Activated effector memory CD4-positive, alpha-beta T cell treated with anti-CD3 and anti-CD28 coated beads, Interleukin-2, amount 50 U/mL, for 16 hours (primary cell): ENCODE measurements around the gene AGPS.
"Not testable (repeated sequence)": the region's sequence is repeated elsewhere in the genome, so short reads cannot be mapped to it uniquely, and the experiment has no call there.

Experiments
- DNase-seq: peaks from one replicate; pipeline ENCODE4 v3.0.0-alpha.2; 2020

Gene AGPS

DNA sequence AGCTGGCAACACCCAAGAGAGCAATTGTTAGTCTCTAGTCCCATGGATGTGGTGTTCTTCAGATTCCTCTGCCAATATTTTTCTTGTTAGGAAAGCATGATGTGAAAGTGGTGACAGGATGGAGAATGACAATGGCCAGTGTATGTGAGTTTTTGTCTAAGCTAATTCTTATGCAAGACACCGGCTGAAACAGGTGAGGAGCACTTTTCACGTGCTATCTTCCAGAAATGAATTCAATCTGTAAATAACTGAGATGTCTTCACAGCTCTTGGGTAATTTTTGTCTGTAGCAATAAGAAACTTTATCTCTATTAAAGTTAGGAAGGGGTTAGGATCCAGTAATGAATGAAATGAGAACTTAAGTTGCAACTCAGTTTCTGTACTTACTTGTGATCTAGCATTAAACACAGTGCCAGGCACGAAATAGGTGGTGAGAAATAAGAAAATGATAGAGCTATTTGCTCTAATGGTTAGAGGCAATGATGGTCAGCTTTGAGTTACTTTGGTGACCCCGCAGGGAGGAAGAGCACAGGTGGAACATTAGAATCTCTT is 676 bp upstream of the AGPS start:
- no peak for DNase-seq

DNA sequence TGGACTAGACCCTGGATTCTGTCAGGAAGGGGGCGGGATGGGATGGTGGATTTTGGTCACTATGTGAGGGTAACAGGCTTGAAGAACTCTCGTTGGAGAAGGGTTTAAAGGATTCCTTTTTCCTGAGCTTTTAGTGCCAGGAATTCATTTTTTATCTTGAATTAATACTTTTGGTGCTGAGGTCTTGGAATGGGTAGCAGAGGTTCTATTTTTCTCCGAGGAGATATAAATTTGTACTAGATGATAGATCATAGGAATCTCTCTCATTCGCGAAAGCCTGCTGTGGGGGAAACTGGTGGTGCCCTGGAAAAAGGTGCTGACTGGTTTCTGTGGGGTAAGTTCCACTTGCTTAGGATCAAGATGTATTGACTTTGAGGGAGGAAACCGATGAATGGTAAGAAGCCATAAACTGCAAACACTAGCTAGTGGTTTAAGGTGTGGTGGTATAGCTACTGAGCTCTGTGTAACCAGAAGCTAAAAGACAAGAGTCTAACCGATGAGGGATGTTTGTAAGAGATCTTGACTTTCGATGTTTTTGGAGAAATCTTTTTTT is 706 bp downstream of the AGPS start:
- DNase-seq = no peak

DNA sequence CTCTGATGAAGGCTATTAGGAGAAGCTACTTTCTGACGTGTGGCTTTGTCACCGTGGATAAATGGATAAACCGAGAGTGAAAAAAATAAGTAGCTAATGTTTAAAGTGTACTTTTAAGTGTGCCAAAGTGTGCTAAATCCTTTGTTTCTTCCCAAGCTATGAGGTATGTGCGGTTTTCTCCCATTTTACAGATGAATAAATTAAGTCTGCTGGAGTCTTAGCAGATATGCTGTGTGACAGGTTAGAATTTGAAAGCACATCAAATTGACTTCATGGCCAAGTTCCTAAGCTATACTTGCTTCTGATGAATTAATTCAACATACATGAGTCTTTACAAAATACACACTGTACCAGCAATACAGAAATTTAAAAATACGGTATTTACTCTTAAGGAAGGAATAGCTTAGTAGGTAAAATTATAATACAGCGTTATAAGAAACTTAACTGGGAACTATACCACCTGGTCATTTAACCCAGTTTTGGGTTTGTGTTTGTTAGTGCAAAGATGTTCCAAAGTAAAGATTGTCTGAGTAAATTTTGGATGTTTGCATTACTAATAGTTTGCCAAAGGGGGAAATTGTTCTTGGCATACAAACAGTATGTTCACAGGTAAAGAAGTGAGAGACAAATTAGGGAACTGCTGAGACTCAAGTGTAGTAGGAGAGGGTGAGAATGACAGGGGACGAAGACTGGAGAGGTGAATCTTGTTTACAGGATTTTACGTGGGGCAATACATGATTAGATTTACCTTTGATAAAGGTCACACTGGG is 1.4 kb downstream of the AGPS start:
- no peak for DNase-seq

DNA sequence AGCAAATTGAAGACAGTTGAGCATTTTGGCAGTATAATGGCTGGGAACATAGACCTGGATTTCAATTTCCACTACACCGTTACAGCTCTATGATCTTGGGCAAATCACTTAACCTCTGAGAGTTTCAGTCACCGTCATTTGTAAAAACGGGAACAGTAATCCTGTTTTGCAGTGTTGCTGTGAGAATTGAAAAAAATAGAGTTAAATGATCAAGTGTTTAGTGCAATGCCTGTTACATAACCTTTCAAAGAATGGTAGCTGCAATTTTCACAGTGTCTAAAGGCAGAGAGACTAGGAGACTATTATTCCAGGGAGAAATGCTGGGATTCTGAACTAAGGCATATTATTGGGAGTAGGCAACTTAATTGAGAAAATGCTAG is 2.0 kb downstream of the AGPS start:
- DNase-seq = no peak

DNA sequence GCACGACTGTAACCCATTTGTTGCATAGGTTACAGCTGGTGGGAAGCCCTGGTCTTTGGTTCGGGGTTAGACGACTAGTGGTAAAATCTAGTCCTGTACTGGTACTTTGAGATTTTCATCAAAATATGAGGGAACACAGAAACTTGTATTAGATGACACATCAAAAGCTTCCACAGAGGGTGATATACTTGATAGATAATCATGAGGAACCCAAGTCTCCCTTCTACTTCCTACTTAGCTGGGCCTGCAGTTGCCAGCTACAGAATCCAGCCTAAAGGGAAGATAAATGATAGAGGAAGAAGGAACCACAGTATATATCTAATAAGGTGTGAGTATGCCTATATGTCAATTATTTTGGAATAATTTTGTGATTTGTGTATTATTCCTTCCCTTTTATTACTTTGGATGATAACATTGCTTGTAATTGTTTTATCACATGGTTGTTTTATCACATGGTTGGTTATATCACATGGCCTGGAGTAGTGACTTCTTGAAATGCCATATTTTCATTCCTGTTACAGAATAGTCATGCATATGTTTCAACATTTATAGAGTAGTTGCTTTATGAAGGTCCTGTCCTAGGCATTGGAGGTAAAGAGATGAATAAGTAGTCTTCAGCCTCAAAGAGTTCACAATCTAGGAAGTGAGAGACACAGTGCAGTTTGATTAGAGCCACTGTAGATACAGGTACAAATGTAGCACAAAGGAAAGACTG is 2.9 kb downstream of the AGPS start:
- DNase-seq = no peak

DNA sequence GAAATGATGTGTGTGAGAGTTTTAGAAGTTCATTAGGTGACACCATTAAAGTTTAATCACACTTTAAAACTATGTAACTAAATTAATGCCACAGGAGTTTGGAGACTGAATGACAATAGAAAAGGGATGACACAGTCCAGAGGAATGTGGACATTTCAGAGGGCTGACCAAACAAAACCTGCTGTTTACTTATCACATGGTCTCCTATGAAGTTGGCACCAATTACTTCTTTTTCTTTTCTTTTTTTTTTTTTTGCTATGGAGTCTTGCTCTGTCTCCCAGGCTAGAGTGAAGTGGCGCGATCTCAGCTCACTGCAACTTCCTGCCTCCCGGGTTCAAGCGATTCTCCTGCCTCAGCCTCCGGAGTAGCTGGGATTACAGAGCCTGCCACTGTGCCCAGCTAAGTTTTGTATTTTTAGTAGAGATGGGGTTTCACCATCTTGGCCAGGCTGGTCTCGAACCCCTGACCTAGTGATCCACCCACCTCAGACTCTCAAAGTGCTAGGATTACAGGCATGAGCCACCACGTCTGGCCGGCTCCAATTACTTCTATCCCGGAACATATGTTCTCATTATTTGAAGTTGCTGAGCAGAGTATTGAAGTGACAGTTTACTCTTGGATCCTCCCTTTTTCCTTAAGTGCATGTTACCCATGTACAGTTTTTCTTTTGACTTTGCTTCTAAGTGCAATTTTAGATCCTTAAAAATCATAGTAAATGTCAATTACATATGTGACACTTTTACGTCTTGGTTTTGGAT is 4.3 kb downstream of the AGPS start:
- DNase-seq = no peak

DNA sequence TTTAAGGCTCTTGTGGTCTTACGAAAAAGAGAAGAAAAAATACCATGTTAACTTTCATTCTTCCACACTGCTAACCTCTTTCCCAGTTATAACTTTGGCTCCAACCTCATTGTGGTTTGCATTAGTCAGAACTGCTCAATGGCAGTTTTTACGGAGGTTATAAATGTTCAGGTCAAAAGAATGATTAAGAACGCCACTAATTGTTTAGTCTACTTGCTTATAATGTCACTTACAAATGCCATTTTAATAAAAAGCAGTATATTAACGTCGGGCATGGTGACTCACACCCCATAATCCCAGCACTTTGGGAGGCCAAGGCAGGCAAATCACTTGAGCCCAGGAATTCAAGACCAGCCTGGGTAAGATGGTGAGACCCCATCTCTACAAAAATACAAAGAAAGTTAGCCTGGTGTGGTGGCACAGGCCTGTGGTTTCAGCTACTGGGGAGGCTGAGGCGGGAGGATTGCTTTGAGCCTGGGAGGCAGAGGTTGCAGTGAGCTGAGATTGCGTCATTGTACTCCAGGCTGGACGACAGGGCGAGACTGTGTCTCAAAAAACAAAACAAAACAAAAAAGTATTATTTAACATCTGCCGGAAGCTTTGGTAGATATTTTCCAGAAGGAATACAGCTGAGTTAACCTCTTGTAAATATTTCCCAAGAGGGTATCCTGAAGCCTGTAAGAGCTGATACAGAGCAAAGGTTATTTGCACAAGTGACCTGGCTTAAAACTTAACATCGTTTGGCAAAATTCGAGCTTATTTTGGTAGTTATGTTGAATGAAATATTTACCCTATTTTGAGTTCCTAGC is 5.1 kb downstream of the AGPS start:
- no peak for DNase-seq

DNA sequence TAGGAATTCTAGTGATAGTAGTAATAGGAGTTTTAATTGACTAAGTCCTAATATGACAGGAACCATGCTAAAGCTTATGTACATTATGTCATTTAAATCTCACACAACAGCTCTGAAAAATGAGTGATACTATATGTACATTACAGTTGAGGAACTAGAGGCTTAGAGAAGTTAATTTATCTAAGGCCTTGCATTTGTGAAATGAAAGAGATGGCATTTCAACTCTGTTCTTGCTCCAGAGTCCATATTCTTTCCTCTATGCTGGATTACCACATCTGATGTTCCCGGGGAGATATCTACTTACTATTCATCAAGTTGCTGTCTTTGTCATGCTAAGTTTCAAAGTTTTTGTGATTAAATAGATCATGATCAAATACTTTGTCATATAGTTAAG is 5.7 kb downstream of the AGPS start:
- DNase-seq = no peak

DNA sequence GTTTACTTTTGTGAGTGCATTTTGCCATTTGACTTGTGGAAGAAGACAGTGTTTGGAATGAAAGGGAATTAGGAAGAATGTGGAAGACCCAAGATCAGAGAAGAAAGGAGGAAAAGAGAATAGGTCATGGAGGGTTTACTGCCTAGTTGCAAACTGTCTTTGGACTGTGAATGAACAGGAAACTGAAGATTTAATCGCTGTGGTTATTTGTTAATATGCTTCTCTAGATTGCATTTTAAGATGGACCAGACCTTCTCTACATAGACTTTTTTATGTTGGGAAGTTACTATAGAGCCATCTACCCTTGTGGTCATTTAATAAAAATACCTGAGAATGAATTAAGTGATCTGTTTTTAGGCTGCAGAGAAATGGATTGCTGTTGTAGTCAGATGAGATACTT is 6.2 kb downstream of the AGPS start:
- DNase-seq = no peak

DNA sequence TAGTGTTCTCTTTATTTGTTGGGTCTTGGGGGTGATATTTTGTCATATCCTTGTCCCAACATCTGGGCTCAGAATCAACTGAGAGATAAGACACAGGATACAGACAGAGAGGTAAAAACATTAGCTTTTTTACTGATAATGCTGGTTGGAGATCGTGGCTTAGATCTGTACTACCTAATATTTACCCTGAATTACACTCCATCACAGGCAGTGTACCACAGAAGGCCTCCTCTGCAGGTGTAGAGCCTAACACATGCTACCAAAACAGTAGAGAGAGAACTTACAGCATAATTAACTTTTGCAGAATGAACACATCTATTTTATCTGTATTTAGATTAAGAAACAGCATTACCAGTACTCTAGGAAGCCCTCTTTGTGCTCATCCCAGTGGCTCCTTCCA is 6.8 kb downstream of the AGPS start:
- no peak for DNase-seq

DNA sequence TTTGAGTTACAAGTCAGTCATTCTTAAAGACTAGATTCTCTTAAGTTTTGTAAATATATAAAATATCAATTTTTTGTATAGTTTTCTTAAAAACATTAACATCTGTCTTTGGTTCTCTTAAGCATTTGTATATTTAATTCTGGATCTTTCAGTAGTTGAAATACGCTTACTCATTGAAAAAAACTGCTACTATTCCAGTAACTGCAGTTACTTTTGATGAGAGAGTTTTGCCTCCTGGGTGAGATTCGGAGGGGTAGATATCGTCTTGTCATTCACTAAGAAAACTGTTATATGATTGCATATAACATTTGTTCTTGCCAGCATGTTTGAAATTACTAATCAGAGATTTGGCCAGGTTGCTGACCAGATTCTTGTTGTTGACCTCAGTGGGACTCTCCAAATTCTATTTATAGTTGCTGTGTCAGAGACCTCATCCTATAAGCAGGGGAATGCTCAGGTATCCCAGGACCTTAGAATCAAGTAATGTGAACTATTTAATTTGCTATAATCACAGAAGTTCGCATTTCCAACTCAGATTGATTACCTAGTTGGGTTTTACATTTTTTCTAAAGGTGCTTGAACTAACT is 7.9 kb downstream of the AGPS start:
- DNase-seq = no peak

DNA sequence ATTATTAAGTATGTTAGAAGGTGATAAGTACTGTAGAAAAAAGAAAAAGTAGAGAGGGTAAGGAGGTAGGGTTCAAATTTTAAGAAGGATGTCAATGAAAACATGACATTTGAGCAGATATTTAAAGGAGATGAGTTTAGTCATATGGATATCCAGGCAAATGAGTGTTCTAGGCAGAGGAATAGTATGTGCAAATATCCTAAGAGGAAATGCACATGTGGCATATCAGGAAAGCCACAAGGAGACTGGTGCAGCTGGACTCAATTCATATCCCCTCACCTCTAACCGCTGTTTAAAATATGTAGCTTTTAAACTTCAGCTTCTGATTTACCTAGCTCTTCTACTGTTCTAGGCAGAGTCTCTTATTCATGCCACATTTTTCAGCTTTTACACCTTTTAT is 9.5 kb downstream of the AGPS start:
- no peak for DNase-seq

DNA sequence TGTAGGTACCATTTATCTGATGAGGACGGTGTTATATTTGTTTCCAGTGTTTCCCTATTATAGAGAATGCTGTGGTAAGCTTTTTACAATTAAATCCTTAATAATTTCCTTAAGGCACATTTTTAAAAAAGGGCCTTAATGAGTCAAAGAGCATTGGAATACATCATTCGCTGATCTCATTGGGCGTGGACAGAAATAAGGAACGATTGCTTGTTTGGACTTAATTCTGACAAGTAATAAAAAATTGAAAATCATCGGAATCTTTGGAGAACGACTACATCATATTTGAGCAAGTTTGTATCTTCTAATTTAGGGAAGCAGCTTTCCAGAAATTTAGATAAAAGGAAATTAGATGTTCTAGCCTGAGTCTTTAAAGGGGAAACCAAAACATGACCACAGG is 11.3 kb downstream of the AGPS start:
- no peak for DNase-seq

DNA sequence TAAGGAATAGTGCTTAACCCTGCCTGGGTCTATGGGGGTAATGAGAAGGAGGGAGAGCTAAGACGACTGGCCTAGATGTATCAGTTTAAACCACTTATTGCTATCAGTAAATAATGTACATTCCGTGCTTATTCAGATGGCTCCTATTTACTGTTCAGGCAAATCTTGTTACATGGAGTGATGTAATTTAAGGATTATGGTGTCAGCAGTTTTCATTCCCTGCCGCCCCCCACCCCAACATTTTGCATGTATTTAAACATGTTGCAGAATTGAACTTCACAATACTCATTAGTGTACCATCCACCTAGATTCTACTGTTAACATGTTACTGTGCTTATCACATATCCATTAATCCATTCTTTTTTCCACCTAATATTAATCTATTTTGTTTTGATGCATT is 11.7 kb downstream of the AGPS start:
- DNase-seq = no peak

DNA sequence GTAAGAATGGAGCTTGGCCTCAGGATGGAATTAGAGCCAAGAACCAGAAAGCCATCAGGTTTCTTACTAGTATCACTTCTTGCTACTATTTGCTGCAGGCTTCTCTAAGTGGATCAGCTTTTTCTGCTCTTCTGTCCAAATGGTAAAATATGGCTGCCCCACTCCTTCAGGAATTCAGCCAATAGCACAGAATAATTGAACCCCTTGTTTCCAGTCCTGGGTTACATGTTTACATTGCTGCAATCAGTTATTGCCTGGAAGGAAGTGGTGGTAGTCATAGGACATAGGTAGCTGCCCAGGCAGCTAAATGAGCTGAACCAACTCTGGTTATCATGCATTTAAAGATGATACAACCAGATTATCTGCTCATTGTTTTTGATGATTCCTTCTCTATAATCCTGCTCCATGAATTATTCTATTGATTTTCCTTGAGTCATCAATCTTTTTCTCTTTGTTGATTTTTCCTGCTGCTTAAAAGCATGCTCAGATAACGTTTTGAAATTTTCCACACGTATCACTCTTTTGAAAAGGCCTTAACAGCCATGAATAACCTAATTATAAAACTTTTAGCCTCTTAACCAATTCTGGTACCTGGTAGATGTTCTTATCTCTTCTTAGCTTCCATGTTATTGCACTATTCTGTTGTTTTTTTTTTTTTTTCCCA is 12.6 kb downstream of the AGPS start:
- DNase-seq = no peak

DNA sequence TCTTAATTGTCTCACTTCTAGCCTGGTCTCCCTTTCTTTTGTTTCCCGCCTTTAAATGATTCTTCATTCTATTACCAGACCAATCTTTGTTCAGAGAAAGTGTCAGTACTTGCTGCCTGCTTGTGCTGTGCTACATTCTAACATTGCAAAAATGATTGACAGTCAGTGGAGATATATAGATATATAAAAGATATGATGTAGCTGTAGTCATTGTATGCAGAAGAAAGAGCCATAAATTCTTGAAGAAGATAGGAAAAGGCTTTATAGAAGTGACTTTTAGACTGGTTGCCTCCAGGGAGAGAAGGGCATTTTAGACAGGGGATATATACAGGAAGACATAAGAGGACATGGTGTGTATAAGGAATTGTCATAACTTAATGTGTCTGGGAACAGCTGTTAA is 13.6 kb downstream of the AGPS start:
- DNase-seq = no peak

DNA sequence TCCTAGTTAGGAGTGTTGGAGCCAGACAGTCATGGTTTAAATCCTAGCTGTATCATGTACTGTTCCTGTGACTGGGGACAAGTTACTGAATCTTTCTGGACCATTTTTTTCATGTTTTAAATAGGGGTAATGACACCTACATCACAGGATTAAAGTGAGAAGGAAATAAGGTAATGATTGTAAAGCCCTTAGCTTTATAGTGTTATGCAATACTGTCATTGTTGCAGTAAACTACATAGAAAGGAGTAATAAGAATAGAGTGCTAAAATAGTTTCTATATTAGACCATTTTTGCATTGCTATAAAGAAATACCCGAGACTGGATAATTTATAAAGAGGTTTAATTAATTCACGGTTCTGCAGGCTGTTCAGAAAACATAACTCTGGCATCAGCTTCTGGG is 14.5 kb downstream of the AGPS start:
- no peak for DNase-seq

DNA sequence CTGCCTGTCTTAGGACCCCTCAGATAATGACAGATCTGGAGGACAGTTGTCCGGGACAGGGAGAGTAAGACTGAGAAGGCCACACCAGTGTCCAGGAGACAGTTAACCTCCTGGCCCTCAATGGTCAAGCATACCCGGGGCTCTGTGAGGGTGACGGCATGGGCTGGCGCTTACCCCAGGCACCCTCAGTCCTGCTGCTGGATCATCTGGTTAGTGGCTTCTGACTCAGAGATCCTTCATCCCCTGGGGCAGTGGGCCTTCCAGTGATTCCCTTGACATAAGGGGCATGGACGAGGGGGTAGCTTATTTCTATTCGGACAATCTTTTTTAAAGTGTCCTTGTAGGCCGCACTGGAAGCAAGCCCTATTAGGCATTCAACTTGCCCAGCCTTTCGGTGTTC is 18.1 kb downstream of the AGPS start:
- not testable (repeated sequence) for DNase-seq

DNA sequence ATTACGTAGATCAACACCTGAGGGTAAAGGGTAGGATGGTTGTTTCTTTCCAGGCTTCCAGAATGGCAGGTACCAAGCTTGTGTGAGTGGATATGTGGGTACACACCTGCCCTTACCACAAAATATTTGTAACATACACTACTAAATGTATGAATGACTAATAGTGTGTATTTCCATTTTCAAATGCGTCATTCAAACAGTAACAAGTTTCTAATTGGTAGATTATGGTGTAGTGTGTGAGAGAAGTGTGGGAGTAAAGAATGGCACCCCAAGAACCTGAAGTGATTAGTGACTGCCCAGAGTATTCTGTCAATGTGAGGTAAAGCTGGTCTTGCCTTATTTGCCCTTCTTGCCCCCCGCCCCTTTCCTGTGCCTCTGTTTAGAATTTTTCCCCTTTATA is 21.1 kb downstream of the AGPS start:
- no peak for DNase-seq

DNA sequence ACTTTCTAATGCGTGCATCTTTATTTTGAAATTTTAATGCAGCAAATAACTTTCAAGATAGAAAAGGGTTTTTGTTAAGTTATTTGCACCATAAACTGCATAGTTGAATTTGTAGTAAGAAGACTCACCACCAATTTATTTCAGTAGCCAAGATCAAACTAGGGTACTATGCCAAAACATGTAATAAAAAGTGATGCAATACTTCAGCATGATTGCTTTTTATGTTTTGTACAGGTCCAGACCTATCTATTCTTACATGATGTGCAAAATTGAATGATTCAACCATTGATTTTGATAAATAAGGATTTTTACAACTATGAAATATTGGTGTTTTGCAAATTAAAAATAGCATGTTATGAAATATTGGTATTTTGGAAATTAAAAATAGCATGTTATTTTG is 26.7 kb downstream of the AGPS start:
- DNase-seq = no peak

DNA sequence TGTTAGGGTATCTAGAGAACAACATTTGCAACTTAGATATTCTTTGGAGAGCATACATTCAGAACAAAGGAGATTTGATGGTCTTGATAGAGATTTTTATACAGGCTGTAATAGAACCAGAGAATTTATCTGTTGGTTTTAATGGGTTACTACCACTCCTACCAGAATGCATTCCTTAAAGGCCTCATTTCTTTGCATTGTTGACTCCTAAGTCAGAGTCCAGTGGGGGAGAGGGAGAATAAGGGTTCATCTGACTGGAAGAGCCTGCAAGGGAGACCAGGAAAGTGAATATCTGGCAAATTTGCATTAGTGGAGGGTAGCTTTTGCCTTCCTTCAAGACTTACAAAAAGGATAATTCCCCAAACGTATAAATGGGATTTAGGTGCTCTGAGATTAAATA is 29.7 kb downstream of the AGPS start:
- DNase-seq = no peak

DNA sequence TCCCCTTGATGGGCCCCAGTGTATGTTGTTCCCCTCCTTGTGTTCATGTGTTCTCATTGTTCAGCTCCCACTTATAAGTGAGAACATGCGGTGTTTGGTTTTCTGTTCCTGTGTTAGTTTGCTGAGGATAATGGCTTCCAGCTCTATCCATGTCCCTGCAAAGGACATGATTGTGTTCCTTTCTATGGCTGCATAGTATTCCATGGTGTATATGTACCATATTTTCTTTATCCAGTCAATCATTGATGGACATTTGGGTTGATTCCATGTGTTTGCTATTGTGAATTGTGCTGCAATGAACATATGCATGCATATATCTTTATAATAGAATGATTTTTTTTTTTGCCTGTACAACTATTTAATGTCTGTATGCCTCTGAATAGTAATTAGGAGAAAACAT is 31.5 kb downstream of the AGPS start:
- DNase-seq = not testable (repeated sequence)
